HCT116 (cell line): ENCODE results near the gene COPZ1.

Experiments used
- CTCF ChIP-seq, 3 experiments: fragments of 200-600 bp in 1 of 3; sonication (generic) in 1 of 3; IDR thresholded peaks in 2 of 3; conservative IDR thresholded peaks in 1 of 3; 2 replicates each; pipeline ENCODE4 v1.5.1; 2012 to 2017; ENCODE audit warnings: low read depth in 2 of 3, low read length in 2 of 3, antibody characterized with exemption in 1 of 3, borderline replicate concordance in 1 of 3, control low read depth in 1 of 3, mild to moderate bottlenecking in 1 of 3, mixed read lengths in 1 of 3, mixed run types in 1 of 3, moderate library complexity in 1 of 3; ENCODE audit not compliant: insufficient read depth in 1 of 3
- EZH2 ChIP-seq: fragments of 200-600 bp; sonication (generic); IDR thresholded peaks from 2 replicates; pipeline ENCODE4 v1.6.1; 2017; ENCODE audit warnings: antibody characterized with exemption, mixed run types
- EZH2phosphoT487 ChIP-seq: fragments of 200-600 bp; IDR thresholded peaks from 2 replicates; pipeline ENCODE4 v1.6.1; 2018; ENCODE audit warnings: antibody characterized with exemption, borderline replicate concordance
- MAX ChIP-seq: IDR thresholded peaks from 2 replicates; pipeline ENCODE4 v1.6.1; 2012
- POLR2A ChIP-seq: IDR thresholded peaks from 2 replicates; pipeline ENCODE4 v1.7.0; 2011; ENCODE audit warnings: borderline replicate concordance; ENCODE audit not compliant: insufficient read depth, insufficient read length; ENCODE audit errors: extremely low read depth
- POLR2AphosphoS5 ChIP-seq: IDR thresholded peaks from 2 replicates; pipeline ENCODE4 v1.6.1; 2011; ENCODE audit warnings: mild to moderate bottlenecking, low read depth, low read length, moderate library complexity
- RAD21 ChIP-seq: IDR thresholded peaks from 2 replicates; pipeline ENCODE4 v1.6.1; 2012; ENCODE audit warnings: low read depth, mild to moderate bottlenecking
- YY1 ChIP-seq: IDR thresholded peaks from 2 replicates; pipeline ENCODE4 v1.6.1; 2011; ENCODE audit warnings: low read length, low read depth, moderate library complexity, mild to moderate bottlenecking; ENCODE audit not compliant: insufficient replicate concordance; ENCODE audit errors: extremely low read depth

GRCh38 chr12:54349679-54350078 lies 24.7 kb downstream of the COPZ1 start:
- TF ChIP-seq EZH2phosphoT487 (no peak), RAD21 (no peak), CTCF (IDR thresholded peaks at IDR 0.05 in 2 of 3, conservative IDR thresholded peaks at IDR 0.05 in 1 of 3; ENCODE audit: borderline replicate concordance in 1 of 3, insufficient read depth in 1 of 3, low read depth in 2 of 3, low read length in 2 of 3) (no peak), YY1 (no peak), POLR2AphosphoS5 (no peak), POLR2A (no peak), MAX (no peak), EZH2 (no peak)
